NAMALWA (cell line): ENCODE results near the gene SEMA7A.

Experiments
- DNase-seq: peaks from one replicate; pipeline ENCODE4 v3.0.0-alpha.2; 2015; ENCODE audit warnings: low spot score

Gene SEMA7A

GRCh38 chr15:74430510-74430951 lies 3.2 kb downstream of the SEMA7A start:
- DNase-seq: no peak

- DNase-seq: no peak
Measured at GRCh38 chr15:74429781-74430400, 3.9 kb downstream of the SEMA7A start.

GRCh38 chr15:74428970-74429780 lies 4.6 kb downstream of the SEMA7A start:
- no peak for DNase-seq

GRCh38 chr15:74428442-74428787 lies 5.3 kb downstream of the SEMA7A start:
- DNase-seq: no peak

- DNase-seq: no peak
Measured at GRCh38 chr15:74427607-74428441, 5.9 kb downstream of the SEMA7A start.

- DNase-seq: no peak
Measured at GRCh38 chr15:74426404-74427281, 7.1 kb downstream of the SEMA7A start.

GRCh38 chr15:74425630-74426029 lies 8.1 kb downstream of the SEMA7A start:
- no peak for DNase-seq

- no peak for DNase-seq
Measured at GRCh38 chr15:74424901-74425528, 8.7 kb downstream of the SEMA7A start.

GRCh38 chr15:74423431-74424257 lies 10.1 kb downstream of the SEMA7A start:
- no peak for DNase-seq

- no peak for DNase-seq
Measured at GRCh38 chr15:74422652-74423430, 10.9 kb downstream of the SEMA7A start.

GRCh38 chr15:74422265-74422651 lies 11.5 kb downstream of the SEMA7A start:
- DNase-seq: no peak

GRCh38 chr15:74421302-74422245 lies 12.2 kb downstream of the SEMA7A start:
- no peak for DNase-seq

- DNase-seq: no peak
Measured at GRCh38 chr15:74420193-74420905, 13.4 kb downstream of the SEMA7A start.

GRCh38 chr15:74419432-74419831 lies 14.3 kb downstream of the SEMA7A start:
- no peak for DNase-seq

- no peak for DNase-seq
Measured at GRCh38 chr15:74418575-74419338, 15.0 kb downstream of the SEMA7A start.

GRCh38 chr15:74417670-74418069 lies 16.1 kb downstream of the SEMA7A start:
- DNase-seq: no peak

GRCh38 chr15:74417225-74417624 lies 16.5 kb downstream of the SEMA7A start:
- no peak for DNase-seq
